ENCODE results near the gene CCDC183.

Gene CCDC183

DNA sequence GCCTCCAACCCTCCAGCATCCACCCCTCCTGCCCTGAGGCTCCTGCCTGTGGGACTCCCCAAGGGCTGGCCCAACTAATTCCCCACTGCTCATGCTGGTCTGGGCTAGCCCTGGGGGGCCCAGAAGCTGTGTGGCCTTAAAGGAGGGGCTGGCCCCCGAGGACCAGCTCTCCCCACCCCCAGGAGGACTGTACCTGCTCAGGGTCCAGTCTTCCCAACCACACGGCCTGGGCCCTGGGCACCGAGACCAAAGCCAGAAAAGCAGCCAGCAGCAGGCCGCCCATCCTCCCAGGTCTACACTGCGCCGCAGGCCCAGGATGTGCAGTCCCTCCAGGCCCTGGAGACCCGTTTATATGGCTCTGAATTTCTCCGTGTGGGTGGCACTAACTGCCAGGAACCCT, 47.9 kb upstream of the CCDC183 start, which contains the start of gene LCN6:
Gene LCN6, minus strand, starts transcription at position 325 of the 400 bp plus-strand sequence. Its CDS starts 42 bp downstream, at position 283.
- no peak within 1 kb of the TSS for H2AFZ ChIP-seq (ENCODE audit: low read length)
- no peak within 1 kb of the TSS for H3K4me3 ChIP-seq (ENCODE audit: low read length, poor library complexity, severe bottlenecking)
- no peaks in the 10 kb centered on the region for H3F3A ChIP-seq (ENCODE audit: low read depth)
- H3K9ac ChIP-seq (ENCODE audit: low read depth, low read length, poor library complexity, severe bottlenecking): no peak within 1 kb of the TSS
- H3K27me3 ChIP-seq (ENCODE audit: insufficient read depth, low read length, poor library complexity, severe bottlenecking): no peaks in the 10 kb centered on the region
- no peaks in the 10 kb centered on the region for H3K9me2 ChIP-seq (replicated peaks; ENCODE audit: low read depth, low read length)
- H3K9me3 ChIP-seq (ENCODE audit: insufficient read depth, low read depth, low read length): peaks cover 9% of the 10 kb centered on the region; the same call in 1 of the 2 replicates
- no peak within 1 kb of the TSS for H3K4me2 ChIP-seq (ENCODE audit: low read depth, low read length, poor library complexity, severe bottlenecking)
- H3K4me1 ChIP-seq (ENCODE audit: insufficient read depth, low read length, poor library complexity, severe bottlenecking): no peaks in the 10 kb centered on the region
- H3K79me2 ChIP-seq (ENCODE audit: insufficient read depth, low read length): no peaks in the 10 kb centered on the region
- no peaks in the 10 kb centered on the region for H3K36me3 ChIP-seq (ENCODE audit: insufficient read depth, low read length)
- no peaks in the 10 kb centered on the region for H4K20me1 ChIP-seq (ENCODE audit: insufficient read depth, low read length, poor library complexity, severe bottlenecking)
- TF ChIP-seq, protein P1, sequence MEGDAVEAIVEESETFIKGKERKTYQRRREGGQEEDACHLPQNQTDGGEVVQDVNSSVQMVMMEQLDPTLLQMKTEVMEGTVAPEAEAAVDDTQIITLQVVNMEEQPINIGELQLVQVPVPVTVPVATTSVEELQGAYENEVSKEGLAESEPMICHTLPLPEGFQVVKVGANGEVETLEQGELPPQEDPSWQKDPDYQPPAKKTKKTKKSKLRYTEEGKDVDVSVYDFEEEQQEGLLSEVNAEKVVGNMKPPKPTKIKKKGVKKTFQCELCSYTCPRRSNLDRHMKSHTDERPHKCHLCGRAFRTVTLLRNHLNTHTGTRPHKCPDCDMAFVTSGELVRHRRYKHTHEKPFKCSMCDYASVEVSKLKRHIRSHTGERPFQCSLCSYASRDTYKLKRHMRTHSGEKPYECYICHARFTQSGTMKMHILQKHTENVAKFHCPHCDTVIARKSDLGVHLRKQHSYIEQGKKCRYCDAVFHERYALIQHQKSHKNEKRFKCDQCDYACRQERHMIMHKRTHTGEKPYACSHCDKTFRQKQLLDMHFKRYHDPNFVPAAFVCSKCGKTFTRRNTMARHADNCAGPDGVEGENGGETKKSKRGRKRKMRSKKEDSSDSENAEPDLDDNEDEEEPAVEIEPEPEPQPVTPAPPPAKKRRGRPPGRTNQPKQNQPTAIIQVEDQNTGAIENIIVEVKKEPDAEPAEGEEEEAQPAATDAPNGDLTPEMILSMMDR (conservative IDR thresholded peaks at IDR 0.05; ENCODE audit: low read length): no peak
- TF ChIP-seq EZH2phosphoT487 (IDR thresholded peaks at IDR 0.05; ENCODE audit: borderline replicate concordance): no peak

DNA sequence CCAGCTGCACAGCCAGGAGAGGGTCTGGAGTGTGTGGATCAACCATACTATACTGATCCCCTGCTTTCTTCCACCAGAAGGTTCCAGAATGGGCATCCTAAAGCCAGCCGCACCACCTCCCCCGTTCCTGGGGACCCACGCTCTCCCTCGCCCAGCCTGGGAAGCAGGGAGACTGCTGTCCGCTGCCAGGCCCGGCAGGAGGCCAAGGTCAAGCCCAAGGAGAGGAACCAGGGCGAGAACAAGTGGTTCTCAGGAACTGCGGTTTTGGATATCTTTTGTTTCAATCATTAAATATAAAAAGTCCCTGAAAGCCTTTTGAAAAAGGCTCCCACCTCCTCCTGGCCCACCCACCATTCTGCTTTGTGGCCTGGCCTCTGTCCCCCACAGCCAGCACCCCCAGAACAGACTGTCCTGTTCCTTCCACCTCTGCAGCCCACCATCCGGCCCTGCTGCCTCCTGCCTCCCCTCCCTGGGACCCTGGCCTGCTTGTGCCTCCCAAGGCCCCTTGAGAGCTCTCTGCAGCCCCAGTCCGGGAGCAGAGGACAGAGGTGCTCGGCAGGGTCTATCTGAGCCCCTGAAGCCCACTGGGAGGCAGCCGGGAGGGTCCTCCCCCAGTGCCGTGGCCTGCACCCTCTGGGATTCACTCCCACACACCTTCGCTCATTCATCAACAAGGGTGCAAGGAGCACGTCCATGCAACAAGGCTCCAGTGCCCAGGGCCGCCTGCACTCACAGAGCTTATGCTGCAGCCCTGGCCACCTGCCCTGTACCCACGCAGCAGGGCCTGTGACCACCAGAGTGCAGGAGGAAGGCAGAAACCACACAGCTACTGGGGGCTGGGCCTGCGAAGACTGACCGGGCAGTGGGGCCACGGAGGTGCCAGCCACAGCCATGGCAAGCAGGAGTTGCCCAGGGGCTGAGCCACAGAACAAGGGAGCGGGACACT, 47.2 kb upstream of the CCDC183 start:
- Histone ChIP-seq H3K9me3 (ENCODE audit: insufficient read depth, low read depth, low read length) (peaks cover 9% of the 10 kb centered on the region; the same call in 1 of the 2 replicates), H3K27me3 (ENCODE audit: insufficient read depth, low read length, poor library complexity, severe bottlenecking) (no peaks in the 10 kb centered on the region), H3K9me2 (replicated peaks; ENCODE audit: low read depth, low read length) (no peaks in the 10 kb centered on the region), H3K79me2 (ENCODE audit: insufficient read depth, low read length) (no peaks in the 10 kb centered on the region), H4K20me1 (ENCODE audit: insufficient read depth, low read length, poor library complexity, severe bottlenecking) (no peaks in the 10 kb centered on the region), H3F3A (ENCODE audit: low read depth) (no peaks in the 10 kb centered on the region), H3K4me3 (ENCODE audit: low read length, poor library complexity, severe bottlenecking) (no peak overlapping the region), H3K36me3 (ENCODE audit: insufficient read depth, low read length) (no peaks in the 10 kb centered on the region), H3K4me2 (ENCODE audit: low read depth, low read length, poor library complexity, severe bottlenecking) (no peak overlapping the region), H3K4me1 (ENCODE audit: insufficient read depth, low read length, poor library complexity, severe bottlenecking) (no peaks in the 10 kb centered on the region), H3K9ac (ENCODE audit: low read depth, low read length, poor library complexity, severe bottlenecking) (no peak overlapping the region), H2AFZ (ENCODE audit: low read length) (no peak overlapping the region)
- TF ChIP-seq, protein P1 (conservative IDR thresholded peaks at IDR 0.05; ENCODE audit: low read length): no peak
- TF ChIP-seq EZH2phosphoT487 (IDR thresholded peaks at IDR 0.05; ENCODE audit: borderline replicate concordance): no peak

DNA sequence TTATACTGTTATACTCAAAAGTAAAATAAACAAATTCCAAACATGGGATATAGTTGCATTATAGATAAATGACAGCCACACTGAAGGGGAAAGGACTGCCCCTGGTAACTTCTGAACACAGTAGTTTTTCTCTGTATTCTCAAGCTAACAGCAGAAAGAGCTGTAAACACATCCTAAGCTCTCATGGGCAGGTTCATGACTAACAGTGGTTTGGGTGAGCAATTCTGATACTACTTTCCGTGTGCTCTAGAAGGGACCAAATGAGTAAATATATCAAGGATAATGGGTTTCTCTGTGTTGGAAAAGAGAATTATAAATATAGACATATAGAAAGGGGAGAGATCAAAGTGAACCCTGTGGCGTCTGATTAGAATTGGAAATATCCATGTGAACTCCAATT, 45.6 kb upstream of the CCDC183 start:
- Histone ChIP-seq H3K9me2 (replicated peaks; ENCODE audit: low read depth, low read length) (no peaks in the 10 kb centered on the region), H3K27me3 (ENCODE audit: insufficient read depth, low read length, poor library complexity, severe bottlenecking) (no peaks in the 10 kb centered on the region), H3K9ac (ENCODE audit: low read depth, low read length, poor library complexity, severe bottlenecking) (no peak overlapping the region), H3K4me1 (ENCODE audit: insufficient read depth, low read length, poor library complexity, severe bottlenecking) (no peaks in the 10 kb centered on the region), H3F3A (ENCODE audit: low read depth) (no peaks in the 10 kb centered on the region), H3K4me2 (ENCODE audit: low read depth, low read length, poor library complexity, severe bottlenecking) (no peak overlapping the region), H3K9me3 (ENCODE audit: insufficient read depth, low read depth, low read length) (peaks cover 9% of the 10 kb centered on the region; the same call in 1 of the 2 replicates), H4K20me1 (ENCODE audit: insufficient read depth, low read length, poor library complexity, severe bottlenecking) (no peaks in the 10 kb centered on the region), H3K36me3 (ENCODE audit: insufficient read depth, low read length) (no peaks in the 10 kb centered on the region), H3K79me2 (ENCODE audit: insufficient read depth, low read length) (no peaks in the 10 kb centered on the region), H2AFZ (ENCODE audit: low read length) (no peak overlapping the region), H3K4me3 (ENCODE audit: low read length, poor library complexity, severe bottlenecking) (no peak overlapping the region)
- TF ChIP-seq, protein P1 (conservative IDR thresholded peaks at IDR 0.05; ENCODE audit: low read length): no peak
- TF ChIP-seq EZH2phosphoT487 (IDR thresholded peaks at IDR 0.05; ENCODE audit: borderline replicate concordance): no peak
